ENCODE results near the gene CORO7. TPM values are rescaled to one million over a fixed set of nuclear protein-coding genes. Genes with fewer than 3 reads are reported as not detected.

The CORO7 gene
- total and polyA plus RNA-seq, 9 of the 15 experiments (the other 6 are each of a cell fraction or from before 2014, with no cell fraction given), result 0.45 to 77.2 (median 18.7) TPM

DNA sequence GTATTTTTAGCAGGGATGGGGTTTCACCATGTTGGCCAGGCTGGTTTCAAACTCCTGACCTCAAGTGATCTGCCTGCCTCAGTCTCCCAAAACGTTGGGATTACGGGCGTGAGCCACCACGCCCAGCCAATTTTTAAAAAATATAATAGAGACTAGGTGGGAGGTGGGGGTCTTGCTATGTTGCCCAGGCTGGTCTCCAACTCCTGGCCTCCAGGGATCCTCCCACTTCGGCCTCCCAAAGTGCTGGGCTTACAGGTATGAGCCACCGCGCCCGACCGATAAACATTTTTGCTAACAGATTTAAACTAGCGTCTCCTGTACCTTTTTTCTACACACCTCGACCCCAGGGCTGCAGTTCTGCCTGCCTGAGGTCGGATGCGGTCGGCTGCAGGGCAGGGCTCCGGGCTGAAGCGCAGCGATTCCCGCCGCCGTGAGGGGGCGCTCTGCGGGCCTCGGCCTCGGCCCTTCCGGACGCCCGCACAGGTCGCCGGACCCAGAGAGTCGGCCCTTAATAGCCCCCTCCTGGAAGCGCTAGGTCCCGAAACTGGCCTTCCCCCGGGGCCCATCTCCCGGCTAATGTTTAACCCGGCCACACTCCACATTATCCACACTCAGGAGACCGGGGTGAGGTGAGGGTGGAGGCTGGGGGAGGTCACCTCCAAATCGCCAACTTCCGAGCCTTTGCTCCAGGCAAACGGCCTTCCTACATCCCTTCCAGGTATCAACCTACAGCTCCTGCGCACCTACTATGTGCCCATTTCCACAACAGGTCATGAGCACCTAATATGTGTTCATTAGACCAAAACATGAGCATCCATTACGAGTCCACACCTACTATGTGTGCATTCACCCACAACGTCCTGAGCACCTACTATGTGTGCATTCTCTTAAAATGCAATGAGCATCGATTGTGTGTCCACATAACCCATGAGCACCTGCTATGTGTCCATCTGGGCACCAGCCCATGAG, 102.5 kb downstream of the CORO7 start (continued):
- TF ChIP-seq, protein P1, sequence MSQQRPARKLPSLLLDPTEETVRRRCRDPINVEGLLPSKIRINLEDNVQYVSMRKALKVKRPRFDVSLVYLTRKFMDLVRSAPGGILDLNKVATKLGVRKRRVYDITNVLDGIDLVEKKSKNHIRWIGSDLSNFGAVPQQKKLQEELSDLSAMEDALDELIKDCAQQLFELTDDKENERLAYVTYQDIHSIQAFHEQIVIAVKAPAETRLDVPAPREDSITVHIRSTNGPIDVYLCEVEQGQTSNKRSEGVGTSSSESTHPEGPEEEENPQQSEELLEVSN (IDR thresholded peaks at IDR 0.05; ENCODE audit: borderline replicate concordance in 1 of 2, extremely low read depth in 1 of 2, insufficient read depth in 1 of 2, insufficient read length in 1 of 2, low read depth in 1 of 2, low read length in 1 of 2, poor library complexity in 1 of 2, severe bottlenecking in 1 of 2), result peak in 1 of 2 experiments; percentile 43
- TF ChIP-seq BRD4 (IDR thresholded peaks at IDR 0.05), result no peak
- TF ChIP-seq, protein P2, sequence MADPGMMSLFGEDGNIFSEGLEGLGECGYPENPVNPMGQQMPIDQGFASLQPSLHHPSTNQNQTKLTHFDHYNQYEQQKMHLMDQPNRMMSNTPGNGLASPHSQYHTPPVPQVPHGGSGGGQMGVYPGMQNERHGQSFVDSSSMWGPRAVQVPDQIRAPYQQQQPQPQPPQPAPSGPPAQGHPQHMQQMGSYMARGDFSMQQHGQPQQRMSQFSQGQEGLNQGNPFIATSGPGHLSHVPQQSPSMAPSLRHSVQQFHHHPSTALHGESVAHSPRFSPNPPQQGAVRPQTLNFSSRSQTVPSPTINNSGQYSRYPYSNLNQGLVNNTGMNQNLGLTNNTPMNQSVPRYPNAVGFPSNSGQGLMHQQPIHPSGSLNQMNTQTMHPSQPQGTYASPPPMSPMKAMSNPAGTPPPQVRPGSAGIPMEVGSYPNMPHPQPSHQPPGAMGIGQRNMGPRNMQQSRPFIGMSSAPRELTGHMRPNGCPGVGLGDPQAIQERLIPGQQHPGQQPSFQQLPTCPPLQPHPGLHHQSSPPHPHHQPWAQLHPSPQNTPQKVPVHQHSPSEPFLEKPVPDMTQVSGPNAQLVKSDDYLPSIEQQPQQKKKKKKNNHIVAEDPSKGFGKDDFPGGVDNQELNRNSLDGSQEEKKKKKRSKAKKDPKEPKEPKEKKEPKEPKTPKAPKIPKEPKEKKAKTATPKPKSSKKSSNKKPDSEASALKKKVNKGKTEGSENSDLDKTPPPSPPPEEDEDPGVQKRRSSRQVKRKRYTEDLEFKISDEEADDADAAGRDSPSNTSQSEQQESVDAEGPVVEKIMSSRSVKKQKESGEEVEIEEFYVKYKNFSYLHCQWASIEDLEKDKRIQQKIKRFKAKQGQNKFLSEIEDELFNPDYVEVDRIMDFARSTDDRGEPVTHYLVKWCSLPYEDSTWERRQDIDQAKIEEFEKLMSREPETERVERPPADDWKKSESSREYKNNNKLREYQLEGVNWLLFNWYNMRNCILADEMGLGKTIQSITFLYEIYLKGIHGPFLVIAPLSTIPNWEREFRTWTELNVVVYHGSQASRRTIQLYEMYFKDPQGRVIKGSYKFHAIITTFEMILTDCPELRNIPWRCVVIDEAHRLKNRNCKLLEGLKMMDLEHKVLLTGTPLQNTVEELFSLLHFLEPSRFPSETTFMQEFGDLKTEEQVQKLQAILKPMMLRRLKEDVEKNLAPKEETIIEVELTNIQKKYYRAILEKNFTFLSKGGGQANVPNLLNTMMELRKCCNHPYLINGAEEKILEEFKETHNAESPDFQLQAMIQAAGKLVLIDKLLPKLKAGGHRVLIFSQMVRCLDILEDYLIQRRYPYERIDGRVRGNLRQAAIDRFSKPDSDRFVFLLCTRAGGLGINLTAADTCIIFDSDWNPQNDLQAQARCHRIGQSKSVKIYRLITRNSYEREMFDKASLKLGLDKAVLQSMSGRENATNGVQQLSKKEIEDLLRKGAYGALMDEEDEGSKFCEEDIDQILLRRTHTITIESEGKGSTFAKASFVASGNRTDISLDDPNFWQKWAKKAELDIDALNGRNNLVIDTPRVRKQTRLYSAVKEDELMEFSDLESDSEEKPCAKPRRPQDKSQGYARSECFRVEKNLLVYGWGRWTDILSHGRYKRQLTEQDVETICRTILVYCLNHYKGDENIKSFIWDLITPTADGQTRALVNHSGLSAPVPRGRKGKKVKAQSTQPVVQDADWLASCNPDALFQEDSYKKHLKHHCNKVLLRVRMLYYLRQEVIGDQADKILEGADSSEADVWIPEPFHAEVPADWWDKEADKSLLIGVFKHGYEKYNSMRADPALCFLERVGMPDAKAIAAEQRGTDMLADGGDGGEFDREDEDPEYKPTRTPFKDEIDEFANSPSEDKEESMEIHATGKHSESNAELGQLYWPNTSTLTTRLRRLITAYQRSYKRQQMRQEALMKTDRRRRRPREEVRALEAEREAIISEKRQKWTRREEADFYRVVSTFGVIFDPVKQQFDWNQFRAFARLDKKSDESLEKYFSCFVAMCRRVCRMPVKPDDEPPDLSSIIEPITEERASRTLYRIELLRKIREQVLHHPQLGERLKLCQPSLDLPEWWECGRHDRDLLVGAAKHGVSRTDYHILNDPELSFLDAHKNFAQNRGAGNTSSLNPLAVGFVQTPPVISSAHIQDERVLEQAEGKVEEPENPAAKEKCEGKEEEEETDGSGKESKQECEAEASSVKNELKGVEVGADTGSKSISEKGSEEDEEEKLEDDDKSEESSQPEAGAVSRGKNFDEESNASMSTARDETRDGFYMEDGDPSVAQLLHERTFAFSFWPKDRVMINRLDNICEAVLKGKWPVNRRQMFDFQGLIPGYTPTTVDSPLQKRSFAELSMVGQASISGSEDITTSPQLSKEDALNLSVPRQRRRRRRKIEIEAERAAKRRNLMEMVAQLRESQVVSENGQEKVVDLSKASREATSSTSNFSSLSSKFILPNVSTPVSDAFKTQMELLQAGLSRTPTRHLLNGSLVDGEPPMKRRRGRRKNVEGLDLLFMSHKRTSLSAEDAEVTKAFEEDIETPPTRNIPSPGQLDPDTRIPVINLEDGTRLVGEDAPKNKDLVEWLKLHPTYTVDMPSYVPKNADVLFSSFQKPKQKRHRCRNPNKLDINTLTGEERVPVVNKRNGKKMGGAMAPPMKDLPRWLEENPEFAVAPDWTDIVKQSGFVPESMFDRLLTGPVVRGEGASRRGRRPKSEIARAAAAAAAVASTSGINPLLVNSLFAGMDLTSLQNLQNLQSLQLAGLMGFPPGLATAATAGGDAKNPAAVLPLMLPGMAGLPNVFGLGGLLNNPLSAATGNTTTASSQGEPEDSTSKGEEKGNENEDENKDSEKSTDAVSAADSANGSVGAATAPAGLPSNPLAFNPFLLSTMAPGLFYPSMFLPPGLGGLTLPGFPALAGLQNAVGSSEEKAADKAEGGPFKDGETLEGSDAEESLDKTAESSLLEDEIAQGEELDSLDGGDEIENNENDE (IDR thresholded peaks at IDR 0.05; ENCODE audit: low read depth, low read length), result no peak
- TF ChIP-seq POLR2A (conservative IDR thresholded peaks at IDR 0.05), result no peak
- TF ChIP-seq NR3C1 (CRISPR knock-in tag; IDR thresholded peaks at IDR 0.05), result no peak
- TF ChIP-seq, protein P3, sequence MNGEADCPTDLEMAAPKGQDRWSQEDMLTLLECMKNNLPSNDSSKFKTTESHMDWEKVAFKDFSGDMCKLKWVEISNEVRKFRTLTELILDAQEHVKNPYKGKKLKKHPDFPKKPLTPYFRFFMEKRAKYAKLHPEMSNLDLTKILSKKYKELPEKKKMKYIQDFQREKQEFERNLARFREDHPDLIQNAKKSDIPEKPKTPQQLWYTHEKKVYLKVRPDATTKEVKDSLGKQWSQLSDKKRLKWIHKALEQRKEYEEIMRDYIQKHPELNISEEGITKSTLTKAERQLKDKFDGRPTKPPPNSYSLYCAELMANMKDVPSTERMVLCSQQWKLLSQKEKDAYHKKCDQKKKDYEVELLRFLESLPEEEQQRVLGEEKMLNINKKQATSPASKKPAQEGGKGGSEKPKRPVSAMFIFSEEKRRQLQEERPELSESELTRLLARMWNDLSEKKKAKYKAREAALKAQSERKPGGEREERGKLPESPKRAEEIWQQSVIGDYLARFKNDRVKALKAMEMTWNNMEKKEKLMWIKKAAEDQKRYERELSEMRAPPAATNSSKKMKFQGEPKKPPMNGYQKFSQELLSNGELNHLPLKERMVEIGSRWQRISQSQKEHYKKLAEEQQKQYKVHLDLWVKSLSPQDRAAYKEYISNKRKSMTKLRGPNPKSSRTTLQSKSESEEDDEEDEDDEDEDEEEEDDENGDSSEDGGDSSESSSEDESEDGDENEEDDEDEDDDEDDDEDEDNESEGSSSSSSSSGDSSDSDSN (IDR thresholded peaks at IDR 0.05; ENCODE audit: borderline replicate concordance in 1 of 2, low read depth in 2 of 2, low read length in 2 of 2), result peak; percentile 96 to 97
- no peak for TF ChIP-seq KDM4B (IDR thresholded peaks at IDR 0.05; ENCODE audit: borderline replicate concordance in 2 of 2, low read depth in 1 of 2)
- peak; percentile 35 to 48 for TF ChIP-seq RAD21 (CRISPR knock-in tag; conservative IDR thresholded peaks at IDR 0.05 in 1 of 2, IDR thresholded peaks at IDR 0.05 in 1 of 2)
- TF ChIP-seq KLF1 (tag; IDR thresholded peaks at IDR 0.05), result peak; percentile 48; the same call in 1 of the 2 replicates
- TF ChIP-seq CREBBP (IDR thresholded peaks at IDR 0.05; ENCODE audit: low read depth, low read length), result no peak

All from K562 (cell line).